ENCODE results near the gene MDC1. TPM values are rescaled to one million over a fixed set of nuclear protein-coding genes. Genes with fewer than 3 reads are reported as not detected.

Gene MDC1
- total RNA-seq: 10 to 100 TPM in 3 of 4 donors, 1 to 10 TPM in 1; 7.0 to 13.2 (median 10.4) TPM

- no peak for TF ChIP-seq CTCF (IDR thresholded peaks at IDR 0.05; ENCODE audit: low read depth)
These were observed at the start of gene MDC1 for GRCh38 chr6:30717129-30717844. Gene MDC1, minus strand, starts transcription at chr6:30717281. Its CDS starts 2,106 bp downstream, at chr6:30715175.

DNA sequence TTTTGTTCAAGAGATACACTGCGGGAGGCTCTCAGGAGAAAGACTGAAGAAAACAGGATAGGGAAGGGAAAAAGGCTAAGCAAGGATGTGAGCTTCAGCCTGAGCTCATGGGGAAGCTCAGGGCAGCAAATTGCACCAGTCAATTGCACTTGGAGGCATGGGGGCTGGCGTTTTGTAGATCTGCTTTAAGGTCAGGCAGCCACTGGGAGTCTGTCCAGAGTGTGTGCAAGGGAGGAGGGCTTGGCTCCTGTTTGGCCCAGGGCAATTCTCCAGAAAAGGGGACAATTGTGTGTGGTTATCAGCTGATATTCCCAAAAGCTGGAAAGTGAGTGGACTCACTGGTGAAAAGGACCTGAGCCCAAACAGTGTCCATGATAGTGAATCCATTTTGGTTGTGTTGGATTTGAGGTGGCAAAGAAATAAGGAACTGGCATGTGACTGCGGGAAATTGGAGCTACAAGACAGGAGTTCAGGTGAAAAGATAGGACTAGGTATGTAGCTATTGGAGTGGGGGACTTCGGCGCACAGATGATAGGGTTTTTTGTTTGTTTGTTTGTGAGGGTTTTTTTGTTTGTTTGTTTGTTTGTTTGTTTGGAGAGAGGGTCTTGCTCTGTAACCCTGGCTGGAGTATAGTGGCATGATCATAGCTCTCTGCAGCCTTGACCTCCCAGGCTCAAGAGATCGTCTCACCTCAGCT is 49.5 kb upstream of the MDC1 start:
- TF ChIP-seq CTCF (IDR thresholded peaks at IDR 0.05; ENCODE audit: low read depth): no peak

DNA sequence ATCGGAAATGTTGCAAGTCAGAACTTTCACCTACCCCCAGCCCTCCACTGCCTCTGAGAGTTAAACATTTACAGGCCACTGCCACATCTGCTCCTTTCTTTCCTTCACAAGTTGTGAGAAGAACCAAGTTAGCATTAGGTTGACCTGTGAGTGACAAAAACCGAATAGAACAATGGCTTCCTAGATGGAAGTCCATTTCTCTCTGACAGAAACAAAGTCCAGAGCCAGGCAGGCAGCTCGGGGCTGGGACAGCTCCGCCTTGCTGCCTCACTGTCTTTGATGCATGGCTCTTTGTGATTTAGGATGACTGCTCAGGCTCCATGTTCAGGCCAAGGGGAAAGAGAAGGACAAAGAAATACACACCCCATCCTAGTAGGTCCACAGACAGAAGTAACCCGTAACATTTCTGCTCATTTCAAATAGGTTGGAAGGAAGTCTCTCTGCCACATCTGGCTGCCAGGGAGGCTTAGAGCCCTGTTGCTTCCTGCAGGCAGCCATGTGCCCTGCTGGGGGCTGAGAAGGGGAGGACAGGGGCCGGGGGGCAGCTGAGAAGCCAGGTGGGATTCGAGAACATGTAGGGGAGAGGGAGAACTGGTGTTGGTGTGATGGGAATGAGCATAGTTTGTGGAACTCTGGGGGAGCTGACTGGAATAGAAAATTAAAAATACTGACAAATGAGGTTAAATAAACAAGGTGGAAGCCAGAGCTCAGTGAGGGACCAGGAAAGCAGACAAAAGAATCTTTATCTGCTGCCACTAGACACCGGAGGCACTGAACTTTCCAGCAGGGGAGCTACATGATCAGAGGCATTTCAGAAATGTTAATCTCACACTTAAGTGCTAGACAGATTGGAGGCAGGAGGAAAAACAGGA is 46.8 kb upstream of the MDC1 start:
- no peak for TF ChIP-seq CTCF (IDR thresholded peaks at IDR 0.05; ENCODE audit: low read depth)

DNA sequence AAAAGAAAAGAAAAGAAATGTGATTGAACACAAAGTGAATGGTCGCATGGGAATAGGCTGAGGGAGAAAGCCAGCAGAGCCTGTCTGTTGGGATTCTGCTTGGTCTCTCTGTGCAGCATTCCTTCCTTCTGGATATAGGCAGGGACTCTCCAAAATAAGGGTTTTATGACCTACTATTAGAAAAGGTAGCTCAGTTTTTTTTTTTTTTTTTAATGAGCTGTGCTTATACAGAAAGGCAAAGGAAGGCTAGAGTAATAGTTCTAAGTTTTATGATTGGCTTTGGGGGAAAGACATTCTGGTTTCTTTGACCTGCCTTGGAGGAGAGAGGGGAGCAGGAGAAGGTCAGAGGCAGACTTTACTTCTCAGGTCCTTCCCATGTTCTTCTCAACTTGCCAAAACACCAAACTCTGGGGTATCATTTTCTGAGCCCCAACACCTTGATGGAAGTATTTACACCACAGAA is 46.1 kb upstream of the MDC1 start:
- TF ChIP-seq CTCF (IDR thresholded peaks at IDR 0.05; ENCODE audit: low read depth): no peak

GRCh38 chr6:30761791-30762429 is 44.8 kb upstream of the MDC1 start:
- TF ChIP-seq CTCF (IDR thresholded peaks at IDR 0.05; ENCODE audit: low read depth): no peak

- TF ChIP-seq CTCF (IDR thresholded peaks at IDR 0.05; ENCODE audit: low read depth): no peak
These were observed 43.5 kb upstream of the MDC1 start for GRCh38 chr6:30760549-30760948.

Data from subcutaneous adipose tissue (tissue), 4 donors.